ENCODE measurements around the gene SLC66A1. TPM values are rescaled to one million over a fixed set of nuclear protein-coding genes. Genes with fewer than 3 reads are reported as not detected.

SLC66A1 gene
- total RNA-seq, 2 experiments from 2014 or later: 3.6 TPM

DNA sequence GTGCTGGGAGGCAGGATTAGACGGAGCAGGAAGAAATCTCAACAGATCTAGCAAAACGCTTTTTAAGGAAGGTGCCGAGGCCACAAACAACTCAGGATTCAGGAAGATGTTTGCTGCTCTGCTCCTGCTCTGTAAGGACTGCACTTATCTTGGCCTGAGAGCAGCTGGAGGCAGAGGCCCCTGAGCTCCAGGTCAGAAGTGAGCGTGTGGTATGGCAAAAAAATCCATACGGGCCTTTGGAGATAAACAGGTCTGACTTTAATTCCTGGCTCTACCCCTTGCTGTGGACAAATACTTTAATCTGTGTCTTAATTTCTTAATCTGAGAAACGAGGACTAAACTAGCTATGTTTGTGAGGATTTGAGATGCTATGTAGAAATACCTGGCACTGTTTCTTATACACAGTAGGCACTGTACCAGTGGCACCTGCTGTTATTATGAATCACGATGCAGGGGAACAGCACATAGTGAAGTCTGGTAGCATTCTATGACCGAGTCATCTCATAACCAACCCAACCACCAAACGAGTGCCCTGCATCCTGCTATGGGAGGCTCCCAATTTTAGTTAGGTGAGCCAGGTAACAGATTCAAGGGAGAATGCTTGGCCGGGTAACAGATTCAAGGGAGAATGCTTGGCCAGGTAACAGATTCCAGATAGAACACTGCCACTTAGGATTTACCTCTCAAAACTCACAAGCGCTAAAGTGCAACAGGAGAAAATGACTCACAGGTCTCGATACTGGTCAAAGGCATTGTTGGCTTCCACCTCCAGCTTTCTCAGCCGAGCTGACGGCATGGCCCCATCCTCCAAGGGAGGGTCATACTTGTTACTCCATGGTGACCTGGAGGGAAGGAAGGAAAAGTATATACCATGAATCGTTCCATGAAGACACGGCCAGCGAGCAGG lies 65.9 kb downstream of the SLC66A1 start:
- intact Hi-C loops (cut with micrococcal nuclease): no loop called here
- POLR2A ChIA-PET: no interaction called here
- Mint-ChIP-seq H3K27ac (peak overlapping the region; percentile 55), H3K27me3 (no peaks in the 10 kb centered on the region), H3K36me3 (ENCODE audit: low read depth) (peaks cover 33% of the 10 kb centered on the region), H3K4me3 (no peak overlapping the region), H3K9me3 (no peaks in the 10 kb centered on the region), H3K4me1 (ENCODE audit: low read depth) (peaks cover 26% of the 10 kb centered on the region)
- DNase-seq: peak; percentile 29
- TF ChIP-seq, protein P1, sequence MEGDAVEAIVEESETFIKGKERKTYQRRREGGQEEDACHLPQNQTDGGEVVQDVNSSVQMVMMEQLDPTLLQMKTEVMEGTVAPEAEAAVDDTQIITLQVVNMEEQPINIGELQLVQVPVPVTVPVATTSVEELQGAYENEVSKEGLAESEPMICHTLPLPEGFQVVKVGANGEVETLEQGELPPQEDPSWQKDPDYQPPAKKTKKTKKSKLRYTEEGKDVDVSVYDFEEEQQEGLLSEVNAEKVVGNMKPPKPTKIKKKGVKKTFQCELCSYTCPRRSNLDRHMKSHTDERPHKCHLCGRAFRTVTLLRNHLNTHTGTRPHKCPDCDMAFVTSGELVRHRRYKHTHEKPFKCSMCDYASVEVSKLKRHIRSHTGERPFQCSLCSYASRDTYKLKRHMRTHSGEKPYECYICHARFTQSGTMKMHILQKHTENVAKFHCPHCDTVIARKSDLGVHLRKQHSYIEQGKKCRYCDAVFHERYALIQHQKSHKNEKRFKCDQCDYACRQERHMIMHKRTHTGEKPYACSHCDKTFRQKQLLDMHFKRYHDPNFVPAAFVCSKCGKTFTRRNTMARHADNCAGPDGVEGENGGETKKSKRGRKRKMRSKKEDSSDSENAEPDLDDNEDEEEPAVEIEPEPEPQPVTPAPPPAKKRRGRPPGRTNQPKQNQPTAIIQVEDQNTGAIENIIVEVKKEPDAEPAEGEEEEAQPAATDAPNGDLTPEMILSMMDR (IDR thresholded peaks at IDR 0.05): no peak
- CTCF ChIA-PET: interaction anchor here (0.7 to 2.3 kb wide), 2 partner anchors 11 to 205 kb away, joined by 4 to 11 read pairs; no protein-coding TSS in a partner anchor
- ATAC-seq: peak; percentile 68

Other genes with a start within 250 kb of the SLC66A1 start
- gene UBR4, start 102.1 kb upstream of the SLC66A1 start, total RNA-seq: 100 to 1,000 TPM; 133 TPM
- gene EMC1, start 60.8 kb upstream of the SLC66A1 start, total RNA-seq: 10 to 100 TPM; 38.3 to 39.5 TPM
- gene MRTO4, start 60.5 kb upstream of the SLC66A1 start, total RNA-seq: 10 to 100 TPM; 90.9 to 93.4 TPM
- under 1 TPM; 0.54 TPM for gene AKR7A3, start 23.6 kb upstream of the SLC66A1 start, total RNA-seq
- gene AKR7A2, start 182 bp upstream of the SLC66A1 start, total RNA-seq: 10 to 100 TPM; 42.9 to 43.4 TPM
- gene CAPZB, start 173.2 kb downstream of the SLC66A1 start, total RNA-seq: 100 to 1,000 TPM; 335 to 340 TPM

All from activated CD8-positive, alpha-beta T cell treated with anti-CD3 and anti-CD28 coated beads for 36 hours (primary cell).